Umbilical cord (tissue), 2 donors: Measurements from ENCODE around the gene SGPP2. TPM values are rescaled to one million over a fixed set of nuclear protein-coding genes. Genes with fewer than 3 reads are reported as not detected.

Experiments
- DNase-seq: peaks from one replicate; pipeline ENCODE4 v3.0.0-alpha.2; 2015; ENCODE audit warnings: low spot score
- total RNA-seq: library from RNA; depleted of rRNA; stranded (reverse); fragments of >200 nt; gene quantifications from one replicate; pipeline ENCODE4 v1.2.3, GENCODE V29; 2014; ENCODE audit warnings: low replicate concordance; ENCODE audit not compliant: insufficient read depth

SGPP2 gene
- total RNA-seq, 1 donor from 2014 or later = 1.2 TPM

- DNase-seq = no peak
These were observed 46.6 kb downstream of the SGPP2 start for GRCh38 chr2:222470802-222471468.

- DNase-seq = no peak
These were observed 53.7 kb downstream of the SGPP2 start for GRCh38 chr2:222477962-222478608.

DNA sequence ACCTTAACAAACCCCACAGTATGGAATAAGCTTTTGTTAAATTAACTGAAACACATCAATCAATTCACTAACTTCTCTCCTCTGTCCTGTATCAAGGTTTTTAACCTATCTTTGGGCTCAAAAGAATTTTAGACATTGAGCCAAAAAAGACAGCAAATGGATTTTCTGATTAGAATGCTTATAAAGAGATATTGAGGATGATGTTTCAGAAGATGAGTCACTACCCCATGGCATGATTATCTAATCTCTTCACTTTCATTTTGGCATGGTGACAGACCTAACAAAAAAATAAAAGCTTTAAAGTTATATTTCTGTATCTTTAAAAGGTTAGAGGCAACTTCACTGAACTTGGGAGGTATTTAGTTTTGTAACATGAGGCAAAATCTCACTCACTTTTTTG, 55.5 kb downstream of the SGPP2 start:
- peak; percentile 80 for DNase-seq

DNA sequence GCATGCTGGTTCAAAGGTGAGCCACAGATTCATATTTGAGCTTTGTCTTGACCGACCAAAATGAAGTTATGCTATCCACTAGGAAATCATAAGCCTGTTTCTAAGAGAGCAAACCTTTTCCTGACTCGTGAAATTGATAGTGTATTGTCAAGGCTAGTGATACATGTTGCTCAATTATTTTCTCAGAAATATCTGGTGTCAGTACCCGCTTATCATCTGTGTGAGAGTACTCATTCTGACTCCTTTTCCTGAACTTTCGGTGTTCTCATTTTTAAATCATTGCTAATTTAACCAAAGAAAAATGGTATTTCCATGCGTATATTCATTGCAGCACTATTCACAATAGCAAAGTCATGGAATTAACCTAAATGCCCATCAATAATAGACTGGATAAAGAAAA, 56.2 kb downstream of the SGPP2 start:
- DNase-seq = no peak

DNA sequence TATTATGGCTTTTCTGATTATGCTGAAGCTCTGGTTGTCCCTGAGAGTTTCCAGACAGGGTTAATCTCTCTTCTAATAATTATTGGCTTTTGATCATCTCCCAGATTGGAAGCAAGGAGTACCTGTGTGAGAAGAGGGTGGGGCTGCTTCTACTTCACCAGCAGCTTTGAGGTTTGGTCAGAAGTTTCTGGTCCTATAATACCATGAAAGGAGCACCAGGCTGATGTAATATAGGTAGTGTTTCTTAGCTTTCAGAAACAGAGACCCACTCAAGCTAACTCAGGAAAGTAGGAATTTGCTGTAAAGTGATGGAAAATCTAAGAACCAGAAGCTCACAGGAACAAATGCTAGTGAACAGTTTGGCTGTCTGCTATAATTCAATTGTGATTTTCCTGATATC, 57.6 kb downstream of the SGPP2 start:
- no peak for DNase-seq

GRCh38 chr2:222483513-222484039, 59.2 kb downstream of the SGPP2 start:
- DNase-seq = no peak

- DNase-seq = peak; percentile 63
These were observed 61.2 kb downstream of the SGPP2 start for GRCh38 chr2:222485367-222486211.

DNA sequence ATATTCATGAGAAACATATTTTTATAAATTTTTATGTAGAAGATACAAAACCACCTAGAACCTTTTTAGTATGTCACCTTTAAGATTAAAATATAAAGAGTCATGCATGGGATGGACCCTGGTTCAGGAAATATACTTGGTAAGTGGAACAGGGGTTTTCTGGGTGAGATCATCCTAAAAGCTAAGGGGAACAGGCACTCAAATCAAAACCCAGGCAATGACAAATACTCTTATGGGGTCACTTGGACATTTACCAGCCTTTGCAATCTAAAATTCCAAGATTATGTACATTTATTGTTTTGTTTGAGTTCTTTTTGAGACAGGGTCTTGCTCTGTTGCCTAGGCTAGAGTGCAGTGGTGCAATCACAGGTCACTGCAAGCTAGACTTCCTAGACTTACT, 65.8 kb downstream of the SGPP2 start:
- DNase-seq = no peak

DNA sequence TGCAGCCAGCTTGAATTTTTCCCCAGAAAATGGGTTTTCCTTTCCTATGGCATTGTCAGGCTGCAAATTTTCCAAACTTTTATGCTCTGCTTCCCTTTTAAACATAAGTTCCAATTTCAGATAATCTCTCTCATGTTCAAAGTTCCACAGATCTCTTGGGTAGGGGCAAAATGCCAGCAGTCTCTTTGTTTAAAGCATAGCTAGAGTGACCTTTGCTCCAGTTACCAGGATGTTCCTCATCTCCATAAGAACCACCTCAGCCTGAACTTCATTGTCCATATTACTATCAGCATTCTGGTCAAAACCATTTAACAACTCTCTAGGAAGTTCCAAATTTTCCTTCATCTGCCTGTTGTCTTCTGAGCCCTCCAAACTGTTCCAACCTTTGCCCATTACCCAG, 68.3 kb downstream of the SGPP2 start:
- DNase-seq = no peak

GRCh38 chr2:222494104-222494739, 69.9 kb downstream of the SGPP2 start:
- peak; percentile 65 for DNase-seq

DNA sequence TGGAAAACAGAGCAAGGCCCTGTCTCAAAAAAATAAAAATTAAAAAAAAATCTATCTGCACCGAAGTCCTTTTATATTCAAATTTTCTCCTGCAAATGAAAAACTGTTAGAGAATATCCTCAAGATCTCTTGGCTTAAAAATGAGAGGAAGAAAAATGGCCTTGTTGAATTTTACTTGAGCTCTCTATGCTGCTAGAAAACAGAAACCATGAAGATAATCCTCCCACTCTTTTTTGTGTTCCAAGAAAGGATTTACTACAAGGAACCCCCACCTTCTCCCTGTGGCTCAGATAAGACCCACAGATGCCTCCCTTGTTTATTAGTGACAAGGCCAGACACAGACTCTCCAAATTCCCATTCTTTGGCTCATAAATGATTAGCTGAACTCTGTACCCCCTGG, 71.0 kb downstream of the SGPP2 start:
- peak; percentile 94 for DNase-seq

DNA sequence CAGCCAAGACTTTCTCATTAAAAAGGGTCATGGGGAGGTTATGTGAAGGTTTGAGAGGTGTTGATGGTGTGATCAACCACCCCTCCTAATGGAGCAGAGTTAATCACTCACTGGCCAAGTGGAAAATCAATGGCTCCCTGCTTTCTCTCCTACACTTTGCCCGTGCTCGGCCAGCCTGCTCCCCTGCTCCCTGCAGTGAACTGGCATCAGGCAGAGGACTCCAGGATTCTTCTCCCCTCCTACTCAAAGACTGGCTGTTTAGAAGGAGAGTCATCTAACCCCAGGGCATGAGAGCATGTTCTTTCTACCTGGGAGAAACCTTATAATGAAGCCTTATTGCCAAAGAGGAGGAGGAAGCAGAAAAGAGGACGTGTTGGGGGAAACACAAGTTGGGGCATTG, 74.9 kb downstream of the SGPP2 start:
- no peak for DNase-seq

DNA sequence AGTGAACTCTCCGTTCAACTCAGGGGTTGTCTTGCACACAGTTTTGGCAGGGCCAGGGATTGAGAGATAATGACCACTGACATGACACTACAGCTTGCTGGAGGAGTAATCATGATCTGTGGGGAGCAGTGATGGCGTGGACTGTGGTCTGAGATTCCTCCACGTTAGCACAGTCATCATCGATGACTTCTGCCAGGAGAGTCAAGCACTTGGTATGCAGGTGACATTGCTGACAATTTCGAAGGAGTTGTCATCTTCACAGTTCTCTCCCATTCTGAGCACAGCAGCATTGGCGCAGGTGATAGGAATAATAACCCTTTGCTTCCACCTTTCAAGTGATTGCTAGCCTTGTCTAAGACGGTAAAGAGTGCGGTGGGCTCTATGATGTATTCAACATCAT, 79.8 kb downstream of the SGPP2 start:
- no peak for DNase-seq

GRCh38 chr2:222504719-222505118, 80.4 kb downstream of the SGPP2 start:
- no peak for DNase-seq

GRCh38 chr2:222506230-222506935, 82.0 kb downstream of the SGPP2 start:
- DNase-seq = no peak

DNA sequence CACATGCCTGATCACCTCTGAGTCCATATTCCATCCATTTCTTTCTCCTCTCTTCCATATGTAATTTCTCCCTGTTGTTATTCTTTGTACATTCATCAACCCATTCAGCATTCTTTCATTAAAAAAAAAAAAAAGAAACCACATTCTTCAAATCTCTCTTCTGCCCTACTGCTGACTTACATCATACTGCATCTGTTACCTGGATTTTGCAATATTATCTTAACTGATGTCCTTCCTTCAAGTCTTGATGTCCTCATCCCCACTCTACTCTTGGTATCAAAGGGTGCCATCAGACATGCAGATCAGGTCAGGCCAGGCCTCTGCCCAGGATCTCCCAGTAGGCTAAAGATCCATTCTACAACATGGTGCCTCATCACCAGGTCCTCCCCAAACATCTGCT, 90.6 kb downstream of the SGPP2 start:
- no peak for DNase-seq

- DNase-seq = peak; percentile 35
These were observed 94.4 kb downstream of the SGPP2 start for GRCh38 chr2:222518570-222519381.

DNA sequence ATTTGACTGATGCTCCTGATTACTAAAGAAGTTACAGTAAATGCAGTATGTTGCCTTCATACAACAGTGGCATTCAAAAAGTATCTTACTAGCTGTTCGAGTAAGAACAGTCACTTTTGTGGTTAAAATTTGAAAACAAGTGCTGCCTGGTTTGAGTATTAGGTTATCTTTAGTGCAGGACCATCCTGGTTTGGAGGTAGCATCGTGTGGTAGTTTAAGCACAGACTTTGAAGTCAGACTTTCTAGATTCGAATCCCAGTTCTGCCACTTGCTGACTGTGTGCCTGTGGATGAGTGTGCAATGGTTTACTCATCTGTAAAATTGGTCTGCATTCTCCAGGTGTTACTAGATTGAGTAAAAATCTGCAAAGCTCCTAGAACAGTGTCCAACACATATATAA, 96.8 kb downstream of the SGPP2 start:
- no peak for DNase-seq

DNA sequence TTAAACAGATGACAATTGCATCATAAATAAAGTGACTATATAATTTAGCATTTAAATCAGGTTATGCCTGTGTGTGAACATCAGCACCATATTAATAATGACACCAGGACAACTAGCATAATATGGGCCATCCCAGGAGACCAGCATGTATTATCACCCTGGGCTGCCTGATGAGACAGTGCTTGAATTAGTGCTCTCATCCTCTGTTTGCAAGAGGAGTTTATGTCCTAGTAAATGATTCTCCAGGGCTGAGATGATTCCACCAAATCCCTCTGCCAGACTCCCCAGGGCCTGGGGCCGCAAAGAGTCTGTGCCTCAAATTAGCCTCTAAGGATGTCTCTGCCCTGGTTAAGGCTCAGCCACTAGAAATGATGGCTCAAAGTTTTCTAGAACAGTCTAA, 97.7 kb downstream of the SGPP2 start:
- no peak for DNase-seq

DNA sequence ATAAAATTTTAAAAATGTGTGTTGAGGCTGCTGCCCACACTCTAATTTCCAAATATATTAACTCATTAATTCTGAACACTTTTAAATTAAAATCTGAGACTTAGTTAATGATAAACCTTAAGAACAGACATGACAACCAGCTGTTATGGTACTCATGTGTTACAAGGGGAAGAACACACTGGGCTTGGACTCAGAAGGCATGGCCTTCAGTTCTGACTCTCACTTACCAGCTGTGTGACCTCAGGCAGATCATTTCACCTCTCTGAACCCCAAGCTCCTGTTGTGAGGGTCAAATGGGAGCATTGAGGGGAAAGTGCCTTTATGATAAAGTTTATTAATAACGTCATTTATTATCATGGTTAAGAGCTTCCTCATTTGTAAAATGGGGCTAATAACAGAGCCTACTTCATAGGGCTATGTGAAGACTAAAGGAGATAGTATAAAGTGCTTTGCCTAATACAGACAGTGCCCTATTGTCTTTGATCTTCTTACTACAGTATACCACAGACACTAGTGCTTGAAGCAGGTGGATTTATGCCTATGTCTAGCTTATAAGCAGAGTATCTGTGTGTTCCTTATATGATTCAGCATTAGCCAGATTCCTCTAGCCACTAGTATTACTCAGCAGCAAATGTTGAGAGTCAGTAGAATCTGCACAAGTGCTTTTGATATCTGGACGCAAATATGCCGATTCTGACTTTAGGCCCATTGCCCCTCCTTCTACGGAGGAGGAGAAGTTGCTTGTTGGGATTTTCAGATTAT, 99.6 kb downstream of the SGPP2 start:
- no peak for DNase-seq
